ENCODE results near the gene RAB36. TPM values are rescaled to one million over a fixed set of nuclear protein-coding genes. Genes with fewer than 3 reads are reported as not detected.

RAB36 gene
- polyA plus RNA-seq, 1 donor, result 2.2 TPM

- WGBS (ENCODE audit: insufficient coverage, low lambda C conversion rate), result no CpG with 5 or more reads among the region's 10 CpGs
Observed at GRCh38 chr22:23116506-23117263, 28.6 kb upstream of the RAB36 start.

GRCh38 chr22:23117275-23117674 lies 28.0 kb upstream of the RAB36 start:
- WGBS (ENCODE audit: insufficient coverage, low lambda C conversion rate), result no CpG with 5 or more reads among the region's 10 CpGs
- no peaks in the 10 kb centered on the region for H3K27me3 ChIP-seq (ENCODE audit: control insufficient read depth, insufficient read depth, low read length)
- no peaks in the 10 kb centered on the region for H3K4me1 ChIP-seq (ENCODE audit: control insufficient read depth, insufficient read depth, low read length)
- H3K27ac ChIP-seq (ENCODE audit: low read length), result no peak overlapping the region
- no peaks in the 10 kb centered on the region for H3K36me3 ChIP-seq (ENCODE audit: control insufficient read depth, insufficient read depth, low read length)
- no peak for DNase-seq
- no peak overlapping the region for H3K4me3 ChIP-seq (ENCODE audit: low read length)
- no peaks in the 10 kb centered on the region for H3K9me3 ChIP-seq (ENCODE audit: control insufficient read depth, low read depth, low read length)

More at GRCh38 chr22:23116506-23117263, 28.6 kb upstream of the RAB36 start:
- Histone ChIP-seq H3K4me3 (ENCODE audit: low read length) (no peak overlapping the region), H3K27me3 (ENCODE audit: control insufficient read depth, insufficient read depth, low read length) (no peaks in the 10 kb centered on the region), H3K9me3 (ENCODE audit: control insufficient read depth, low read depth, low read length) (no peaks in the 10 kb centered on the region), H3K27ac (ENCODE audit: low read length) (no peak overlapping the region), H3K36me3 (ENCODE audit: control insufficient read depth, insufficient read depth, low read length) (no peaks in the 10 kb centered on the region), H3K4me1 (ENCODE audit: control insufficient read depth, insufficient read depth, low read length) (no peaks in the 10 kb centered on the region)
- no peak for DNase-seq

GRCh38 chr22:23117891-23118646 lies 27.2 kb upstream of the RAB36 start:
- no CpG with 5 or more reads among the region's 15 CpGs for WGBS (ENCODE audit: insufficient coverage, low lambda C conversion rate)
- Histone ChIP-seq H3K36me3 (ENCODE audit: control insufficient read depth, insufficient read depth, low read length) (no peaks in the 10 kb centered on the region), H3K27ac (ENCODE audit: low read length) (no peak overlapping the region), H3K4me3 (ENCODE audit: low read length) (no peak overlapping the region), H3K27me3 (ENCODE audit: control insufficient read depth, insufficient read depth, low read length) (no peaks in the 10 kb centered on the region), H3K9me3 (ENCODE audit: control insufficient read depth, low read depth, low read length) (no peaks in the 10 kb centered on the region), H3K4me1 (ENCODE audit: control insufficient read depth, insufficient read depth, low read length) (no peaks in the 10 kb centered on the region)
- DNase-seq, result no peak

- 100% methylated on average over 2 of the region's 7 CpGs for WGBS (ENCODE audit: insufficient coverage, low lambda C conversion rate)
- H3K4me3 ChIP-seq (ENCODE audit: low read length), result no peak overlapping the region
- no peaks in the 10 kb centered on the region for H3K4me1 ChIP-seq (ENCODE audit: control insufficient read depth, insufficient read depth, low read length)
- H3K27me3 ChIP-seq (ENCODE audit: control insufficient read depth, insufficient read depth, low read length), result no peaks in the 10 kb centered on the region
- no peak for DNase-seq
- H3K9me3 ChIP-seq (ENCODE audit: control insufficient read depth, low read depth, low read length), result no peaks in the 10 kb centered on the region
- H3K27ac ChIP-seq (ENCODE audit: low read length), result no peak overlapping the region
- no peaks in the 10 kb centered on the region for H3K36me3 ChIP-seq (ENCODE audit: control insufficient read depth, insufficient read depth, low read length)
Observed at GRCh38 chr22:23118647-23119493, 26.4 kb upstream of the RAB36 start.

GRCh38 chr22:23119494-23120414 lies 25.5 kb upstream of the RAB36 start:
- no peaks in the 10 kb centered on the region for H3K27me3 ChIP-seq (ENCODE audit: control insufficient read depth, insufficient read depth, low read length)
- no peaks in the 10 kb centered on the region for H3K36me3 ChIP-seq (ENCODE audit: control insufficient read depth, insufficient read depth, low read length)
- no peaks in the 10 kb centered on the region for H3K4me1 ChIP-seq (ENCODE audit: control insufficient read depth, insufficient read depth, low read length)
- H3K27ac ChIP-seq (ENCODE audit: low read length), result no peak overlapping the region
- WGBS (ENCODE audit: insufficient coverage, low lambda C conversion rate), result no CpG with 5 or more reads among the region's 15 CpGs
- DNase-seq, result no peak
- no peaks in the 10 kb centered on the region for H3K9me3 ChIP-seq (ENCODE audit: control insufficient read depth, low read depth, low read length)
- H3K4me3 ChIP-seq (ENCODE audit: low read length), result no peak overlapping the region

GRCh38 chr22:23120415-23120899 lies 24.8 kb upstream of the RAB36 start:
- no peaks in the 10 kb centered on the region for H3K27me3 ChIP-seq (ENCODE audit: control insufficient read depth, insufficient read depth, low read length)
- WGBS (ENCODE audit: insufficient coverage, low lambda C conversion rate), result no CpG with 5 or more reads among the region's 7 CpGs
- DNase-seq, result no peak
- H3K9me3 ChIP-seq (ENCODE audit: control insufficient read depth, low read depth, low read length), result no peaks in the 10 kb centered on the region
- H3K4me3 ChIP-seq (ENCODE audit: low read length), result no peak overlapping the region
- no peak overlapping the region for H3K27ac ChIP-seq (ENCODE audit: low read length)
- H3K4me1 ChIP-seq (ENCODE audit: control insufficient read depth, insufficient read depth, low read length), result no peaks in the 10 kb centered on the region
- no peaks in the 10 kb centered on the region for H3K36me3 ChIP-seq (ENCODE audit: control insufficient read depth, insufficient read depth, low read length)

GRCh38 chr22:23121000-23121421 lies 24.3 kb upstream of the RAB36 start:
- no peak for DNase-seq
- Histone ChIP-seq H3K27ac (ENCODE audit: low read length) (no peak overlapping the region), H3K4me3 (ENCODE audit: low read length) (no peak overlapping the region), H3K36me3 (ENCODE audit: control insufficient read depth, insufficient read depth, low read length) (no peaks in the 10 kb centered on the region), H3K4me1 (ENCODE audit: control insufficient read depth, insufficient read depth, low read length) (no peaks in the 10 kb centered on the region), H3K9me3 (ENCODE audit: control insufficient read depth, low read depth, low read length) (no peaks in the 10 kb centered on the region), H3K27me3 (ENCODE audit: control insufficient read depth, insufficient read depth, low read length) (no peaks in the 10 kb centered on the region)
- no CpG with 5 or more reads among the region's 4 CpGs for WGBS (ENCODE audit: insufficient coverage, low lambda C conversion rate)

- H3K4me3 ChIP-seq (ENCODE audit: low read length), result no peak overlapping the region
- no peaks in the 10 kb centered on the region for H3K36me3 ChIP-seq (ENCODE audit: control insufficient read depth, insufficient read depth, low read length)
- H3K9me3 ChIP-seq (ENCODE audit: control insufficient read depth, low read depth, low read length), result no peaks in the 10 kb centered on the region
- no peaks in the 10 kb centered on the region for H3K4me1 ChIP-seq (ENCODE audit: control insufficient read depth, insufficient read depth, low read length)
- H3K27ac ChIP-seq (ENCODE audit: low read length), result no peak overlapping the region
- H3K27me3 ChIP-seq (ENCODE audit: control insufficient read depth, insufficient read depth, low read length), result no peaks in the 10 kb centered on the region
- DNase-seq, result no peak
- WGBS (ENCODE audit: insufficient coverage, low lambda C conversion rate), result no CpG with 5 or more reads among the region's 9 CpGs
Observed at GRCh38 chr22:23121424-23121823, 23.9 kb upstream of the RAB36 start.

GRCh38 chr22:23122216-23122957 lies 22.9 kb upstream of the RAB36 start:
- Histone ChIP-seq H3K4me1 (ENCODE audit: control insufficient read depth, insufficient read depth, low read length) (no peaks in the 10 kb centered on the region), H3K36me3 (ENCODE audit: control insufficient read depth, insufficient read depth, low read length) (no peaks in the 10 kb centered on the region), H3K4me3 (ENCODE audit: low read length) (no peak overlapping the region), H3K9me3 (ENCODE audit: control insufficient read depth, low read depth, low read length) (no peaks in the 10 kb centered on the region), H3K27ac (ENCODE audit: low read length) (no peak overlapping the region), H3K27me3 (ENCODE audit: control insufficient read depth, insufficient read depth, low read length) (no peaks in the 10 kb centered on the region)
- no CpG with 5 or more reads among the region's 13 CpGs for WGBS (ENCODE audit: insufficient coverage, low lambda C conversion rate)
- no peak for DNase-seq

All from large intestine (tissue), 3 donors.